Measurements from ENCODE around the gene RPL37A.
A peak's percentile ranks its signal among the peaks of the same experiment; 100 is the strongest.
"Not testable (repeated sequence)": the region's sequence is repeated elsewhere in the genome, so short reads cannot be mapped to it uniquely, and the experiment has no call there.

Gene RPL37A

DNA sequence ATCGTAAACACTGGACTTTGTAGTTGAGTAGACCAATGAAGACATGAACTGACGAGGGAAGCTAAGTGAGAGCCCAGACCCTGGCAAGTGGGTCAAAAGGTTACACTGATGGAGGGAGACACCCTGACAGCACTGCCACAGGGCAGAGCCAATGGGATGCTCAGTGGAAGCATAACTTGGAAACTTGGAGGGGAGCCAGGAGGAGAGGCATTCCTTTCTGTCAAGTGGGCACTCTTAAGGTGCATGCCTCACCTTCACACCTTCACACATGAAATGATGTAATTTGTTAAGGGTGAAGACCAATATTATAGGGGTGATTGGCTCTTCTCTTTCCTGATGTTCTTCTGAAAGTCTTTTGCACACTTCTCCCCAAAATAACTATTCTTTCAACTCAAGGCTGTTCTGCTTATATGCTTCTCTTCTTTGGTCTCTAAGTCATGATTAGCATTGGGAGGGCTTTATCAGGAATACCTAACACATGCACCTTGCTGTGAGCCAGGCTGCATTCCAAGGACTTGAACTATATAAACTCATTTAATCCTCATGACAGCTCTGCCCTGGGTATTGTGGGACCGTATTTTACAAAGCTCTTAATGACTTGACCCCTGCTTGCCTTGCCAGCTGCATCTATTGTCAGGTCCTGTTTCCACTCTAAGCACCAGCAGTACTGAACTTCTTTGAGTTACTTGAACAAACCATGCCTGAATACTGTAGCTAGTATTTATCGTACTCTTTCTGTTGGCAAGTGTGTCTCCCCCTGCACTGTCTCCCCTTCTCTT lies 19.0 kb downstream of the RPL37A start:
- no peak for DNase-seq (ENCODE audit: low spot score)

DNA sequence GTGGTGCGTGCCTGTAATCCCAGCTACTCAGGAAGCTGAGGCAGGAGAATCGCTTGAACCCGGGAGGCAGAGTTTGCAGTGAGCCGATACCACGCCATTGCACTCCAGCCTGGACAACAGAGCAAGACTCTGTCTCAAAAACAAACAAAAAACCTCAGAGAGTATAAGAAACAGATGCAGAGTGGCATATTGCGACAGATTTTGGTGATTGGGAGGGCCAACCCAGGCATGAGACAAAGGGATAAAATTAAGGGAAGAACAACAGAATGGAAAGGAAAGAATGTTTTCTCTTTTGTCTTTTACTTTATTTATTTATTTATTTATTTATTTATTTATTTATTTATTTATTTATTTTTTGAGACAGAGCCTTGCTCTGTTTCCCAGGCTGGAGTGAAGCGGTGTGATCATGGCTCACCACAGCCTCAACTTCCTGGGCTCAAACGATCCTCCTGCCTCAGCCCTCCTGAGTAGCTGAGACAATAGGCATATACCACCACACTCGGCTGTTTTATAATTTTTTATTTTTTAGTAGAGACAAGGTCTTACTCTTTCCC lies 20.0 kb downstream of the RPL37A start:
- not testable (repeated sequence) for DNase-seq (ENCODE audit: low spot score)

- peak; percentile 64 for DNase-seq (ENCODE audit: low spot score)
Measured at GRCh38 chr2:216519154-216519762, 20.6 kb downstream of the RPL37A start.

- no peak for DNase-seq (ENCODE audit: low spot score)
Measured at GRCh38 chr2:216520112-216520511, 21.5 kb downstream of the RPL37A start.

DNA sequence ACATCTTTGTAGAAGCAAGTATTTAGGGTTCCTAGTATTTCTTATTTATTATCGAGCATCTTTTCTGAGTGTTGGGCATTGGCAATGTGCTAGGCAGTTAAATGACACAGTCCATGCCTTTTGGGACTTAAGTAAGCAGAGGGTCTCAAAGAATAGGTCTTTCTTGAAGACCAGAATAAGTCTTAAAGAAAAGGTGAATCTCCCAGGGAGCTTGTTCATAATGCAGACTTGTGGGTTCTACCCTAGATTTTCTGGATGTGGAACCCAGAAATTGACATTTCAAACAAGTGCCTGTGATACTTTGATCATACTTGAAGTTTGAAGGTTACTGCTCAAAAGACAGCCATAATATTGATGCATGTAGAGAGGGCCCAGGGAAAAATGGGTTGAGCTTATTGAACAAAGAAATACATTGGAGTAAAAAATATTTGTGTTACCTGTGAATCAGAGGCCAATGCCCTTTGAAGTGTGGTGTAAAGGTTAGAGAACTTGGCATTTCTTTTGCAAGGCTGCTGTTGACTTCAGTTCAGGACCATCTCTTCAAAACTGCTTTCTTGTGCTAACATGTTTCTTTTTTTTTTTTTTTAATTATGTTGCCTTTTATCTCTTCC lies 24.4 kb downstream of the RPL37A start:
- DNase-seq (ENCODE audit: low spot score): no peak

- no peak for DNase-seq (ENCODE audit: low spot score)
Measured at GRCh38 chr2:216525972-216526371, 27.3 kb downstream of the RPL37A start.

DNA sequence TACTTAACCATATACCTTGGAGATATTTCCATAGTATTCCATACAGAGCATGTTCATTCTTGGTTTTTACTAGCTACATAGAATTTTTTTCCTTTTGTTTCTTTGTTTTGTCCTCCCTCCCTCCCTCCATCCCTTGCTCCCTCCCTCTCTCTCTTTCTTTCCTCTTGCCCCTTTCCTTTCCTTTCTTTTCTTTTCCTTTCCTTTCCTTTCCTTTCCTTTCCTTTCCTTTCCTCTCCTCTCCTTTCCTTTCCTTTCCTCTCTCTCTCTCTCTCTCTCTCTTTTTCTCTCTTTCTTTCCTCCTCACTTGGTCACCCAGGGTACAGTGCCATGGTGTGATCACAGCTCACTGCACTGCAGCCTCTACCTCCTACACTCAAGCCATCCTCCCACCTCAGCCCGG lies 28.3 kb downstream of the RPL37A start:
- no peak for DNase-seq (ENCODE audit: low spot score)

DNA sequence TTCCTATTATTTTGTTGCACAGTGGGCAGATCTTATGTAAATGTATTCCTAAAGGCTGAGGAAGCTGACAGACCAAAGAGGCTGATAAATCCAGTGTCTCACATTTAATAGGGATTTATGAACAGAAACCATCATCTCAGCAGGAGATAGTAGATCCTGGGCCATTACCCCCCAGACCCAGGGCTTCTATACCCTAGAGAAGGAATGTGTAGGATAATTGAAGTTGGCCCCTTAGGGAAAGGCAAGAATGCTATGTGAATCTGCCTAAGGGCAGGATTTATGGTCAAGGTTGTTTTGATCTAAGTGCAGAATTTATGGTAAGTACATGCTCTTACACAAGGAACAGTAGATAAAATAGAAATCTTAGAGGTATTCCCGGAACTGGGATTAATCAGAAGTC lies 29.0 kb downstream of the RPL37A start:
- DNase-seq (ENCODE audit: low spot score): no peak

DNA sequence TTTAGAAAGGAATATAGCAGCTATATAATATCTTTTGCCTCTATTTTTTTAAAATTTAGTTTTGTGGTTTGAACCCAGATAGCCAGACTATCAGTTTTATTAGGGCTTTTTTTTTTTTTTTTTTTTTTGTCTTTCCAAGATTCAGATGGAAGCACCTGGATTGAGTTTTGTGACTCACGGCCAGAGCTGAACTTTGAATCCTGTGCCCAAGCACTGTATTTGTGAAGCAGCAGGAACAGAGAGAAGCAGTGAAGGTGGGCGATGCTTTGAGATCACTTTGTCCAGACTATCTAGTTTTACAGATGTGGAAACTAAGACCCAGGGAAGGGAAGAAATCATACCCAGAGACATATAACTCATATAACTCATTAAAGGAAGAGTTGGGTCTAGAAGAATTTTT lies 33.9 kb downstream of the RPL37A start:
- DNase-seq (ENCODE audit: low spot score): no peak

DNA sequence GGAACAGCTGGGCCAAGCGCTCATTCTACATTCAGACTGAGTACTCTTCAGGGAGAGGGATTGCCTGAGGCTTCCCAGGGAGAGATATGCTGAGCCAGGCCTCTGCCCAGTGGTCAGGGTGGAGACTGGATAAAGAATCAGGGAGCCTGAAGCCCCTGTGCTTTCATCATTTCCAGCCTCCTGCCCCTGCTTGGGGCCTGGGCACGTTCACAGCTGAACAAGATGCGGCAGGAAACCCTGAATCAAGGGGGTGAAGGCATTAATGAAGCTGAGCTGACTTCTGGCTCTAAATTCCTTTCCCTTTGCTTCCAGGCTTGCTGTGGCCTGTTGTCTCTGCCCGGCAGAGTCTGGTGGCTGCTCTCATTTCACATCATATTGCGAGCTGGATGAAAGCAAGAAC lies 35.0 kb downstream of the RPL37A start:
- DNase-seq (ENCODE audit: low spot score): no peak

- DNase-seq (ENCODE audit: low spot score): no peak
Measured at GRCh38 chr2:216534809-216535208, 36.2 kb downstream of the RPL37A start.

GRCh38 chr2:216535454-216535995 lies 36.9 kb downstream of the RPL37A start:
- DNase-seq (ENCODE audit: low spot score): no peak

DNA sequence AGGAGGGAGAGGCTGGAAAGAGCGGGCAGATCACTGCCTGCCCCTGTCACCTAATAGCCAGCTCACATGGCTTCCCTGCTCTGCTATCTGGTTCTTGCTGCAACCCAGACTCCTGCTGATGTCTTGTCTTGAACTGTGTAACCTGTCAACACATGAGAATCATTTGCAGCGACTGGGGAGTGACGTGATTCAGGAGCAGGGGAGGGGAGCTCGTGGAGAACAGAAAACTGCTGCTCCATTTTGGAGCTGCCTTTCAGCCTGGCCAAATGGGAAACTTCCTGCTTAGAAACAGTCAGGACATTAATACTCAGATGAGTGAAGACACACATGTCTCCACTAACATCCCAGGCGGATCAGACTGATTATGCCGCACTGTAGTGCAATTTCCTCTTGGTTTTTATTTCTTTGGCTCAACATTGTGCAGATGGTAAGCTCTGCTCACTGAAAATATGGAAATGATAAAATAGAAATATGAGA lies 38.1 kb downstream of the RPL37A start:
- DNase-seq (ENCODE audit: low spot score): no peak

- no peak for DNase-seq (ENCODE audit: low spot score)
Measured at GRCh38 chr2:216537366-216537765, 38.7 kb downstream of the RPL37A start.

GRCh38 chr2:216538538-216538937 lies 39.9 kb downstream of the RPL37A start:
- DNase-seq (ENCODE audit: low spot score): no peak

GRCh38 chr2:216539120-216539519 lies 40.5 kb downstream of the RPL37A start:
- no peak for DNase-seq (ENCODE audit: low spot score)

DNA sequence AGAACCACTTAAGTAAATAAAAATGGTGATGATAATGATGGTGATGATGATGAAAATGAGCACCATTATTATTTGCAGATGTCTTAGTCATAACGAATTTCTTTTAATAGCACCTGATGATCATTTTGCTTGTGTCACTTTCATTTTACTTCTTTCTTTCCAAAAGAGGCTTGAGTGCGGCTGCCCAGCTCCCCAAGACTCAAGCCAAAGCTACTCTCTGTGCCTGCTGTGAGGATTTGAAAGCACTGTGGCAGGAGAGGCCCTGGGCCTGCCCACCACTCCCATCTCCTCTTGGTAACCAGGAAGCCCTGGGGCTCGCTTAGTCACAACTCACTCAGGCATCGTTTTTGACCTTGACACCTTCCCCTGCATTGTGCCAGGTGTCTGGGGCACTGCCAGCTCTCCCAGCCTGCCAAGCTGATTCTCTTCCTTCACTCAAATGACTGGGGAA lies 41.2 kb downstream of the RPL37A start:
- DNase-seq (ENCODE audit: low spot score): no peak

DNA sequence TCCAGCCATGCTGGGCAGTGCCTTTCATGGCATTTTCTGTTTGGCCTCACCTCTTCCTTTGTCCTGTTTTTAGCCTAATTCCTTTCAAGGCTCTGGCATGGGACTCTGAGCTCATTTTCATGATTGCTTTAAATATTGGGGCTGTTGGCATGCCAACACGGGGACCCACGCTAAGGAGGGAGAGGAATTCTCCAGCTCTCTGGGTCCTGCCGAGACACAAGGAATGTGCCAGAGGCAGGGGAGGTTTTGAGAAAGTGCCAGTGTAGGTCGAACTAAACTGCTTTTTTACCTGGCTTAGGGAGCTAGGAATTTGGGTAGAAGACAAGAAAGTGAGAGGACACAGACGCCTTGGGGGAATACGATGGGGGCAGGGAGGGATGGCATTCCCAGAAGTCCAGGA lies 42.3 kb downstream of the RPL37A start:
- DNase-seq (ENCODE audit: low spot score): no peak

- DNase-seq (ENCODE audit: low spot score): no peak
Measured at GRCh38 chr2:216541505-216541904, 42.9 kb downstream of the RPL37A start.

GRCh38 chr2:216545359-216545758 lies 46.7 kb downstream of the RPL37A start:
- DNase-seq (ENCODE audit: low spot score): no peak

- DNase-seq (ENCODE audit: low spot score): no peak
Measured at GRCh38 chr2:216546241-216546640, 47.6 kb downstream of the RPL37A start.

- no peak for DNase-seq (ENCODE audit: low spot score)
Measured at GRCh38 chr2:216546641-216547403, 48.2 kb downstream of the RPL37A start.

Data from ecto neural progenitor cell (in vitro differentiated cells).